Activated T-cell treated with anti-CD3 and anti-CD28 coated beads, Interleukin-2, amount 50 U/mL, for 1 hour (primary cell): ENCODE results near the gene IDUA.

Source experiments
- DNase-seq: peaks from one replicate; pipeline ENCODE4 v3.0.0-alpha.2; 2020

IDUA gene

GRCh38 chr4:1018147-1019020, 31.5 kb downstream of the IDUA start:
- no peak for DNase-seq

DNA sequence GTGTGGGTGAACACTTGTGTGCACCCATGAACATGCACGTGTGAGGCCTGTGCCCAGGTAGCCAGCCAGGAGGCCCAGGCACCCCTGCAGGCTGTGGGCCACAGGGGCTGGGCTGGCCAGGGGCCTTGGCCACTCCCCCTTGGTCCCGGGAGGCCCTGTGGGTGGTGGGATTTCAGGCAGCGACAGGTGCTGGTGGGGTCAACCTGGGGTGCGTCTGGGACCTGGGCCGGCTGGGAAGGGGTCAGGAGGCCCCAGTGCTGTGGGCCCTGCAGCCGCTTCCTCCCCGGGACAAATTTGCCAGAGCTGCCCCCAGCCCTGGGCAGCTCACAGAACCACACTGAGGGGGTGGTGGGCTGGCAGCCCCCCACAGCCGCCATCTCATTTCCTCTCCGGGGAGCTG, 32.5 kb downstream of the IDUA start:
- no peak for DNase-seq

DNA sequence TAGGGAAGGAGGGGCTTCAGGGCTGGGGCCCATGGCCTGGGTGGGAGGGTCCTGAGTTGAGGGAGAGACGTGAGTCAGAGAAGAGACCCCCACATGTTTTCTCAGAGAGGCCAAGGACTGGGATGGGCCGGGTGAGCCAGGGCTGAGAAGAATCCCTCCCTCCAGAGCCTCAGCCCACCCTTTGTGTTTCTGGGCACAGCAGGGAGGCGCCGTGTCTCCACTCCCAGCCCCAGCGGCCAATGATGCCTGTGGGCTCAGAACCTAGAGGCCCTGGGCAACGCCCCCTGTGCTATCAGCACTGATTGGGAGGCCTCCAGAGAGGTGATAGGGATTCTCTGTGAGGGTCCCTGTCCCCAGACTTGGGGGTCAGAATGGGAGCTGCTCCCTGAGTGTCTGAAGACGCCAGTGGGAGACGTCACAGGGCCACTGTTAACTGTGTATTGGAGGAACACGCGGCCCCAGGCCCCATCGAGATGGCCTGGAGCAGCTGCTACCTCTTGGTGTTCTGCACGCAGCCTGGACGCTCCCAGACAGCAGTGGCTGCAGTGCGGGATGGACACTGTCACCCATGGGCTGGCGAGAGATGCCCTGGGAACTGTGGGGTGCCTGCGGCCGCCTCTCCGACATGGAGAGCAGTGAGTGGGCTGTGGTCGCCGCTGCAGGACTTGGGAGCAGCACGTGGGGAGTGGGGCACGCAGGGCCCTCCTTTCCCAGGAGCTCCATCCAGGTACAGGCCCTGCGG, 33.1 kb downstream of the IDUA start:
- DNase-seq = no peak

DNA sequence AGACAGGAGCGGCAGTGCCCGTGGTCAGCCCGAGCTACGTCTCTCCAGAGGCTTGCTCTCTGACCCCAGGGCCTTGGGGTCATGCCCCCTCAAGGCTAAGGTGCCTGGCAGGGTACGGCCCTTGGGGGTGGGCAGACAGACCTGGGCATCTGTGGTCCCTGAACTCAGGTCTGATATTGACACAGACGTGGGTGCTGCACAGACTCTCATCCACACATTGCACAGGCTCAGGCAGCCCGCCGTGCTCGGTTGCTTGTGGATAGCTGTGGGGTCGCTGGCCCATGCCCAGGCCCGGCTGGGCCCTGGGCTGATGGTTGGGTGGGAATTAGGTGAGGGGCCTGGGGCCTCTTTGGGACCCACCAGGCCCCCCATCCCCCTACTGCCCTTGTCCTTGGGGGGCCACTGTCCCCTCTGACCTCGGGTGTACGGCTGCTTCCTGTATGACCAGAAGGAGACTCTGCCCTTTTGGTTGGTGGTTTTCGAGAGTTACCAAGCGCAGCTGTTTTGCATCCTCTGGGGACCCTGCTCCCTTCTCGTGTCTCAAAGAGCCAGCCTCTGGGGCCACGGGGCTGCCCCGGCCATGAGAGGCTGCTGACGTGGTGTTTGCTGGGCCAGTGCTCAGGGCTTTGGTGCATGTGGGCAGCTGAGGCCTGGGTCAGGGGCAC, 34.7 kb downstream of the IDUA start:
- DNase-seq = no peak

GRCh38 chr4:1022051-1022738, 35.4 kb downstream of the IDUA start:
- DNase-seq = no peak

DNA sequence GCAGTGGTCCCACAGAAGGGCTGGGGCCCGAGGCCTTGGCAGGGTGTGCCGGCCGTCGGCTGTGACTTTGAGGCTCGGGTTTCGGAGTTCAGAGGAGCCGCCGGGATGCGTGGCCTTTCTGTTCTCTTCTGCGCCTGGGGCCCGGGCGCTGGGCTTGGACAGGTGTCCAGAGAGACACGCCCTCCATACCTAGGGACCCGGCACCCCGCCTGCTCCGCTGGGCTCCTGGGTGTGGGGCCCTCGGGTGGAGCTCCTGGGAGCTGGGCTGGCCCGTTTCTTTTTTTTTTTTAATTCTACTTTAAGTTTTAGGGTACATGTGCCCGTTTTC, 35.9 kb downstream of the IDUA start:
- DNase-seq = no peak

DNA sequence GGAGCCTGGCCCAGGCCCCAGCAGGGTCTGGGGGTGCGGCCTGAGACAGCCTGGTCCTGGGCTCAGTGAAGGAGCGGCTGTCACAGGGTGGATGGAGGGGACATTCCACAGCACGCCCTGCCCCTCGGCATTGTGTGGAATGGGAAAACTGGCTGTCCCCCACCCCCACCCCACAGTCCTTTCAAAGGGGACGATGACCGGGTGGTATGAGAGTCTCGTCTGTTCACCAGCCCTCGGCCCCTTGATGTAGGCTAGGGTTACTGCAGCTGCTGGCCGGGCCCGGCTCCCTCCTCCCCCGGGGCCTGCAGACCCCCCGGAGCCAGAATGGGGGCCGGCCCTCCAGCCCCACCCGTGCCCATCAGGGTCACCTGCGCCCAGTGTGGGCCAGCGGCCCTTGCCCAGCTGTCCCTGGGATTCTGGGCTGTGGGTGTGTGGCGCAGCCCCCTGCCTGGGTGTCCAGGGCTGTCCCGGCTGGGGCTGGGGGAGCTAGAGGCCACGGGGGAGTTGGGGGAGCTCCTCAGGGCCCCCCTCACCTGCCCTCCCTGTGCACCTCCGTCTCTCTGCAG, 36.3 kb downstream of the IDUA start:
- DNase-seq = no peak

DNA sequence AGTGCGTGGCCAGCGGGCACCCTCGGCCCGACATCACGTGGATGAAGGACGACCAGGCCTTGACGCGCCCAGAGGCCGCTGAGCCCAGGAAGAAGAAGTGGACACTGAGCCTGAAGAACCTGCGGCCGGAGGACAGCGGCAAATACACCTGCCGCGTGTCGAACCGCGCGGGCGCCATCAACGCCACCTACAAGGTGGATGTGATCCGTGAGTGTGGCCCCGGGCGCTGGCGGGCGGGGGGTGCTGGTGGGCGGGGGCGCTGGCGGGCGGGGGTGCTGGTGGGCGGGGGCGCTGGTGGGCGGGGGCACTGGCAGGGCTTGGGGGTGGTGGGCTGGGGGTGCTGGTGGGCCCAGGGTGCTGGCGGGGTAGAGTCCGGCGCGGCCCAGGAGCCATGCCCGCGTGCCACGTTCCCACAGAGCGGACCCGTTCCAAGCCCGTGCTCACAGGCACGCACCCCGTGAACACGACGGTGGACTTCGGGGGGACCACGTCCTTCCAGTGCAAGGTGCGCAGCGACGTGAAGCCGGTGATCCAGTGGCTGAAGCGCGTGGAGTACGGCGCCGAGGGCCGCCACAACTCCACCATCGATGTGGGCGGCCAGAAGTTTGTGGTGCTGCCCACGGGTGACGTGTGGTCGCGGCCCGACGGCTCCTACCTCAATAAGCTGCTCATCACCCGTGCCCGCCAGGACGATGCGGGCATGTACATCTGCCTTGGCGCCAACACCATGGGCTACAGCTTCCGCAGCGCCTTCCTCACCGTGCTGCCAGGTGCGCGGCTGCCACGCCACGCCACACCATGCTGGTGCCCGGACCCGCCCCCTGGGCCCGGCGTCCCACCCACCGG, 37.3 kb downstream of the IDUA start:
- no peak for DNase-seq

DNA sequence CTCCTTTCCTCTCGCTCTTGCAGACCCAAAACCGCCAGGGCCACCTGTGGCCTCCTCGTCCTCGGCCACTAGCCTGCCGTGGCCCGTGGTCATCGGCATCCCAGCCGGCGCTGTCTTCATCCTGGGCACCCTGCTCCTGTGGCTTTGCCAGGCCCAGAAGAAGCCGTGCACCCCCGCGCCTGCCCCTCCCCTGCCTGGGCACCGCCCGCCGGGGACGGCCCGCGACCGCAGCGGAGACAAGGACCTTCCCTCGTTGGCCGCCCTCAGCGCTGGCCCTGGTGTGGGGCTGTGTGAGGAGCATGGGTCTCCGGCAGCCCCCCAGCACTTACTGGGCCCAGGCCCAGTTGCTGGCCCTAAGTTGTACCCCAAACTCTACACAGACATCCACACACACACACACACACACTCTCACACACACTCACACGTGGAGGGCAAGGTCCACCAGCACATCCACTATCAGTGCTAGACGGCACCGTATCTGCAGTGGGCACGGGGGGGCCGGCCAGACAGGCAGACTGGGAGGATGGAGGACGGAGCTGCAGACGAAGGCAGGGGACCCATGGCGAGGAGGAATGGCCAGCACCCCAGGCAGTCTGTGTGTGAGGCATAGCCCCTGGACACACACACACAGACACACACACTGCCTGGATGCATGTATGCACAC, 38.2 kb downstream of the IDUA start:
- DNase-seq = no peak

DNA sequence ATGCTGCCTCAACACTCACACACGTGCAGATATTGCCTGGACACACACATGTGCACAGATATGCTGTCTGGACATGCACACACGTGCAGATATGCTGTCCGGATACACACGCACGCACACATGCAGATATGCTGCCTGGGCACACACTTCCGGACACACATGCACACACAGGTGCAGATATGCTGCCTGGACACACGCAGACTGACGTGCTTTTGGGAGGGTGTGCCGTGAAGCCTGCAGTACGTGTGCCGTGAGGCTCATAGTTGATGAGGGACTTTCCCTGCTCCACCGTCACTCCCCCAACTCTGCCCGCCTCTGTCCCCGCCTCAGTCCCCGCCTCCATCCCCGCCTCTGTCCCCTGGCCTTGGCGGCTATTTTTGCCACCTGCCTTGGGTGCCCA, 39.3 kb downstream of the IDUA start:
- DNase-seq = peak; percentile 44

DNA sequence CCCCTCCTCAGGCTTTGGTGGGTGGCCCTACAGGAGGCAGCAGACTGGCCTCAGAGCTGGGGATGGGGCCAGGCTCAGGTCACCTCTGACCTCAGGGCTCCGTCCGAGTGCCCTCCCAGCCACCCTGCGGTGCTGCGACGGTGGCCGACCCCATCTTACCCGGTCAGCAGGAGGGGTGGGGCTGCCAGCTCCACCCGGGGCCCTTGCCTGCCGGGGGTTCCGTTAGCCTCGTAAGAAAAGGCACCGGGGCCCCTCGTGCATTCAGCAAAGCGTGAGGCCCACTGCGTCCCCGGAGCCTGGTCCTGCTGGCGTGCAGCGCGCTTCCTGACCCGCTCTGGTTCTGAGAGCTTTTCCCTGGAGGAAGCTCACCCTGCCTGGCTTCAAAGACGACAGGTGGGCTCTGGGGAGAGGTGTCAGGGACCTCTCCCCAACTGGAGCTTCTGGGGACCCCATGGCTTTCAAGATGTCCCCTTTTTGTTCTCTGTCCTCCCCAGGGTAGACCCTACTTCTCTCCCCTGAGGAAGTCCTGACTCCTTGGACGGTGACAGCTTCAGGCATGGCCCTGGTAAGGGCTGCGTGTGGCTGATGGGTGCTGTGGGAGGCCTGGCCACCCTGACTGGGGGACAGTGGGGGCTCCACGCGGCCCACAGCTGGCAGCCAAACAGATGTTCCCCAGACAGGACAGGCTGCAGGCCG, 40.5 kb downstream of the IDUA start:
- DNase-seq = no peak

- no peak for DNase-seq
Observed at GRCh38 chr4:1027915-1028238, 41.0 kb downstream of the IDUA start.

DNA sequence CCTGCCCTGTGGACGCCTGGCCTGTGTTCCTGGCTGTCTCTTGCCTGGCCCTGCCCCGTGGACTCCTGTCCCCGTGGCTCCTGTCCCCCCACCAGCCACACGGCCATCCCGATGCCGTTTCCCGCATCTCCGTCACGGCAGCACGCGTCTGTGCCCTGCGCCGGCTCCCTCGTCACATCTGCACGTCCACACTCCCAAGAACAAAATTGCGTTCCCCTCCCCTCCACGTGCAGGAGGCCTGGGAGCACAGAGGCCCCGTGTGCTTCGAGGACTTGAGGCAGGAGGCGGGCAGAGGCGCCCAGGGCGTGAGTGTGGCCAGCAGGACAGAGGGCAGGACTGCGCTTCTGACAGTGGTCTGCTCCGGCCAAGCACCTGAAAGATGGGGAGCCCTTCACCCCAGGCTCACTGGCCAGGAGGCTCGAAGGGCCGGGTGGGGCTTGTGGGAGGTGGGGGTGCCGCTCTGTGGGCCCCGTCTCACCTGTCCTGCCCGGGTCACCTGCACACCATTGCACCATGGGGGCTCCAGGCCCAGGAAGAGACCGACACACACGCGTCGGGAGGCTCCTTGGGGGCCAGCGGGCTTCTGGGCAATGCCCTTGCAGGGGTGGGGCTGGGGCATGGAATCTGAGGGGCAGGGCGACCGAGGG, 41.9 kb downstream of the IDUA start:
- no peak for DNase-seq

DNA sequence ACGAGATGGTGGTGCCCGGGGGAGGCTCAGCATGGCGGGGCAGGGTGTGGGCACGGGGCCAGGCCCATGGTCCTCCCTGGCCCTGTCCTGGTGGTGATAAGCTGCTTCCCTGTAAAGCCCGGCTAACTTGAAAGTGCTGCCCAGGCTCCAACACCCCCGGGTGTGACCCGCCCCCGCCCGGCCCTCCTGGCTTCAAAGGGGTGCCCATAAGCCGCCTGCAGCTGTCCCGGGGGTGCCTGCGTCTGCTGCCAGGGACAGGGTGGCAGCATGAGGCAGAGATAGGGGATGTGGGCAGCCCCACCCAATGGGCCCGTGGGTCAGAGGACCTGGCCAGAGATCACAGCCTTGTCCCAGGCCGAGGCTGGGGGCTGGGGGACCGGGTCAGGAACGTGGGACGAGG, 42.7 kb downstream of the IDUA start:
- no peak for DNase-seq

- DNase-seq = no peak
Observed at GRCh38 chr4:1030031-1030430, 43.2 kb downstream of the IDUA start.

DNA sequence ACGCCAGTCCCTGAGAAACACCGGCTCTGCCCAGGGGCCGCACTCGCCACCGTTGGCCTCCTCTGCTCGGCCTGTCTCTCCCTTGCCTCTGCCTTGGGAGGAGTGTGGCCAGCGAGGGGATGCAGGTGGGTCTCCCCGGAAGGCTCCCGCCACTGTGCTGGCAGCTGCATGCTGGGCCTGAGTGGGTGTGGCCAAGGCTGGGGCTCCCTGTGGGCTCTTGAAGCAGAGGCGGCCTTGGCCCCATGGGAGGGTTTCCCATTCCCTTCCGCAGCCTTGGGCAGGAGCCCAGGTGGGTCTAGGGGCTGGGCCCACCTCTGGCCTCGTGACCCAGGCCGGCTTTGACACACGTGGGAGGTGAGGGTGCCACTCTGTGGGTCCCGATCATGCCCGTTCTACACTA, 43.7 kb downstream of the IDUA start:
- no peak for DNase-seq

- DNase-seq = no peak
Observed at GRCh38 chr4:1031346-1031745, 44.5 kb downstream of the IDUA start.

DNA sequence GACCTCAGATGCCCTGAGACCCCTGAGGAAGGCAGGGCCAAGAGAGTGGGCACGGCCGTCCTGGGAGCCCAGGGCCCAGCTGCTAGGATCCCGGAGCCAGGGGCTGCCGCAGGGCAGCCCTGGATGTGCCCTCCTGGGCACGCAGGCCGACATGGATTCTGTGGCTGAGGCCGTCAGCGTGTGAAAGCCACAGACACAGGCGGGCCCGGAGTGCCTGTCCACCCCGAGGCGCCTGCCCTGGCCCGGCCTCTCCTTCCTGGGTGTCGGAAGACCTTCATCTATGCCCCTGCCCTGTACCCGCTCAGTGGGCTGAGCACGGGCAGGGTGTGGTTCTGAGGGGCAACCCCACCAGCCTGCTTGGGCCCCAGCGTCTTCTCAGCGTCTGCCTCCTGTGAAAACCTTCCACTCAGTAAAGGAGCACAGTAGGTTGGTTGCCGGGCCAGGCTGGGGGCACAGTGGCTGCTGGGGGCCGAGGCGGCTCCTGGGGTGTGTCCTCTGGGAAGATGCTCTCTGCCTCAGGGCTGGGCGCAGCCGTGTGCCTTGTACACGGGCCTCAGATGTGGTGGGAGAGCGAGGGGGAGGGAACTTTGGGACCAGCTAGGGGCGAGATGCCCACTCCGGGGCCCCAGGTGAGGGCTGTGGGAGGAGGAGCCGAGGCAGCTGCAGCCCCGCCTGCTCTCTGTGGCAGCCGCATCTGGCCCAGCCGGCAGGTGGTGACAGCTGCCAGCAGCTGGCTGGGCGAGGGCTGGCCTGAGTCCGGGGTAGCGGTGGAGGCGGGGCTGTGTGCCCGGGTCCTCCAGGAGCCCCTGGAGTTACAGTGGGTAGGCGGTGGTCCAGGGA, 45.3 kb downstream of the IDUA start:
- no peak for DNase-seq

DNA sequence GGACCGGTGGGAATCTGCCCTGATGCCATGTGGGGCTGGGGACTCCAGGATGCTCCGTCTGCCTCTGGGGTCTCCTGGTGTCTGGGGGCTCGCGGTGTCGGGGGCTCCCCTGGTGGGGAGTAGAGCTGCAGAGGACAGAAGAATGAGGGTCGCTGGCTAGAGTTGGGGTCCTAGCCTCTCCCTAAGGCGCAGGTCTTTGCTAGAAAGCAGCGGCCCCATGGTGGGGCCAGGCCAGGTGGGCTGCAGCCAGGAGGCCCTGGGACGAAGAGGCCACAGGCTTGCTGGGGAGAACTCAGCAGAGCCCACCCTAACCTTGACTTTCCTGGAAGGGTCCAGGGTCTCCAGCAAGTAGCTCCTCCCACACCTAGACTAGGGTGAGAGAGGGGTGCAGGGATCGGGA, 46.0 kb downstream of the IDUA start:
- no peak for DNase-seq
